Mucosa of descending colon (tissue), 3 donors: Measurements from ENCODE around the gene AGBL5. TPM values are rescaled to one million over a fixed set of nuclear protein-coding genes. Genes with fewer than 3 reads are reported as not detected.

Experiments
- ATAC-seq: fragments of 200-7000 bp; cut with Tn5 transposase; one replicate; pipeline ENCODE4 v1.9.1; 2020; ENCODE audit warnings: mild to moderate bottlenecking, moderate library complexity
- DNase-seq, 3 donors: peaks; one replicate each; pipeline ENCODE4 v3.0.0-alpha.2; 2020
- H3K36me3 ChIP-seq: fragments of 200-600 bp; one replicate; pipeline ENCODE4 v1.8.0; 2021; ENCODE audit warnings: low read depth, mild to moderate bottlenecking
- H3K4me1 ChIP-seq: fragments of 200-600 bp; one replicate; pipeline ENCODE4 v1.8.0; 2021; ENCODE audit warnings: low read depth, mild to moderate bottlenecking
- H3K4me3 ChIP-seq: fragments of 200-600 bp; one replicate; pipeline ENCODE4 v1.8.0; 2021; ENCODE audit warnings: mild to moderate bottlenecking
- H3K9me3 ChIP-seq: fragments of 200-600 bp; one replicate; pipeline ENCODE4 v1.8.0; 2021; ENCODE audit warnings: mild to moderate bottlenecking
- intact Hi-C, 2 donors: fragments of 100-400 bp; cut with DNase I in 1 of 2; cut with micrococcal nuclease in 1 of 2; formaldehyde crosslinking; loops; one replicate each; pipeline versions ENCODE4 v1.11.0 to v1.11.1; 2022; cut with DNase I, micrococcal nuclease
- total RNA-seq, 3 donors: library from RNA; stranded (reverse); fragmentation: NEBNext Ultra II Directional in 2 of 3; extraction: Animal tissue kit (Norgen Biotek cat#: 25700) in 2 of 3; gene quantifications; one replicate each; pipeline versions ENCODE4 v1.2.1 to v1.2.4, GENCODE V29; 2021 to 2023
- TF ChIP-seq, protein P1 (sequence below): fragments of 200-600 bp; IDR thresholded peaks from one replicate; pipeline ENCODE4 v1.8.0; 2022; ENCODE audit warnings: antibody characterized with exemption, mild to moderate bottlenecking
- donor health status: DM: no; HTN: no; CAD: no; lungs with moderate emphysema.
- donor health status: DM: no; HTN: no; CAD: no.
- donor health status: DM: no; HTN: yes; CAD: no.

Gene AGBL5
- total RNA-seq, 3 donors from 2014 or later = 16.7 to 20.0 (median 19.2) TPM

DNA sequence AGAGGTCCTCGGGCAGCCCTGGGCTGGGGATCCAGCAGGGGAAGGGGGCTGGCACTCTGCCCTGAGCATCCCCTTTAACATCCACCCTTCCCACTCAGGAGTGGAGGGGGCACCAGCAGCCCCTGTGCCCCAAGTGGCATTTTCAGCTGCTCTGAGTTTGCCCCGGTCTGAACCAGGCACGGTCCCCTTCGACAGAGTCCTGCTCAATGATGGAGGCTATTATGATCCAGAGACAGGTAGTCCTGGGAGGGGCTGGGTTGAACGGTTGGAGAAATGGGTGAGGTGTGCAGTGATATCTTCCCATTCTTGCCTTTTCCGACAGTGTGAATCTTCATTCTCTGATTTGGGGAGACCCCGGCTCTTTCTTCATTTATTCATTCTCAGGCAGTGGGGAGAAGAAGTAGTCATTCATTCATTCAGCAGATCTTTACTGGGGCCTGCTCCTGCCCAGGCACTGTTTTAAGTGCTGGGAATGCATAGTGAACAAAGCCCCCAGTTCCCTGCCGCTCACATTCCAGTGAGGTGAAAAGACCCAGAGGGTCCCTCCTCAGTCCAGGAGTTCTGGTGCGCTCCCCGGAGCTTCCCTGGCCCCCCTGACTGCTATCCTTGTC is 33.7 kb downstream of the AGBL5 start:
- intact Hi-C loops = loop anchor here in 1 of 2 donors (10.0 kb wide), 2 partner anchors 50 to 120 kb away; partner anchors contain the start of gene TMEM214
- Histone ChIP-seq H3K36me3 (no peaks in the 10 kb centered on the region), H3K4me1 (peaks cover 36% of the 10 kb centered on the region), H3K9me3 (no peaks in the 10 kb centered on the region), H3K4me3 (no peak overlapping the region)
- TF ChIP-seq, protein P1, sequence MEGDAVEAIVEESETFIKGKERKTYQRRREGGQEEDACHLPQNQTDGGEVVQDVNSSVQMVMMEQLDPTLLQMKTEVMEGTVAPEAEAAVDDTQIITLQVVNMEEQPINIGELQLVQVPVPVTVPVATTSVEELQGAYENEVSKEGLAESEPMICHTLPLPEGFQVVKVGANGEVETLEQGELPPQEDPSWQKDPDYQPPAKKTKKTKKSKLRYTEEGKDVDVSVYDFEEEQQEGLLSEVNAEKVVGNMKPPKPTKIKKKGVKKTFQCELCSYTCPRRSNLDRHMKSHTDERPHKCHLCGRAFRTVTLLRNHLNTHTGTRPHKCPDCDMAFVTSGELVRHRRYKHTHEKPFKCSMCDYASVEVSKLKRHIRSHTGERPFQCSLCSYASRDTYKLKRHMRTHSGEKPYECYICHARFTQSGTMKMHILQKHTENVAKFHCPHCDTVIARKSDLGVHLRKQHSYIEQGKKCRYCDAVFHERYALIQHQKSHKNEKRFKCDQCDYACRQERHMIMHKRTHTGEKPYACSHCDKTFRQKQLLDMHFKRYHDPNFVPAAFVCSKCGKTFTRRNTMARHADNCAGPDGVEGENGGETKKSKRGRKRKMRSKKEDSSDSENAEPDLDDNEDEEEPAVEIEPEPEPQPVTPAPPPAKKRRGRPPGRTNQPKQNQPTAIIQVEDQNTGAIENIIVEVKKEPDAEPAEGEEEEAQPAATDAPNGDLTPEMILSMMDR = no peak
- DNase-seq = no peak
- ATAC-seq = no peak

DNA sequence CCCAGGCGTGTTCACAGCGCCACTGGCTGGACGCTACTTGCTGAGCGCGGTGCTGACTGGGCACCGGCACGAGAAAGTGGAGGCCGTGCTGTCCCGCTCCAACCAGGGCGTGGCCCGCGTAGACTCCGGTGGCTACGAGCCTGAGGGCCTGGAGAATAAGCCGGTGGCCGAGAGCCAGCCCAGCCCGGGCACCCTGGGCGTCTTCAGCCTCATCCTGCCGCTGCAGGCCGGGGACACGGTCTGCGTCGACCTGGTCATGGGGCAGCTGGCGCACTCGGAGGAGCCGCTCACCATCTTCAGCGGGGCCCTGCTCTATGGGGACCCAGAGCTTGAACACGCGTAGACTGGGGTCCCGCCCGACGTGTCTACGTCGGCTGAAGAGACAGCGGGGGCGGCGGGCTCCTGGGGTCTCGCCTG is 34.2 kb downstream of the AGBL5 start:
- DNase-seq = peak; percentile 80 to 87 (median 86)
- TF ChIP-seq, protein P1 = no peak
- Histone ChIP-seq H3K4me1 (peaks cover 33% of the 10 kb centered on the region), H3K4me3 (peak overlapping the region; percentile 28), H3K36me3 (no peaks in the 10 kb centered on the region), H3K9me3 (no peaks in the 10 kb centered on the region)
- intact Hi-C loops = loop anchor here in 1 of 2 donors (10.0 kb wide), 2 partner anchors 51 to 121 kb away; partner anchors contain the start of gene TMEM214
- ATAC-seq = peak; percentile 62

DNA sequence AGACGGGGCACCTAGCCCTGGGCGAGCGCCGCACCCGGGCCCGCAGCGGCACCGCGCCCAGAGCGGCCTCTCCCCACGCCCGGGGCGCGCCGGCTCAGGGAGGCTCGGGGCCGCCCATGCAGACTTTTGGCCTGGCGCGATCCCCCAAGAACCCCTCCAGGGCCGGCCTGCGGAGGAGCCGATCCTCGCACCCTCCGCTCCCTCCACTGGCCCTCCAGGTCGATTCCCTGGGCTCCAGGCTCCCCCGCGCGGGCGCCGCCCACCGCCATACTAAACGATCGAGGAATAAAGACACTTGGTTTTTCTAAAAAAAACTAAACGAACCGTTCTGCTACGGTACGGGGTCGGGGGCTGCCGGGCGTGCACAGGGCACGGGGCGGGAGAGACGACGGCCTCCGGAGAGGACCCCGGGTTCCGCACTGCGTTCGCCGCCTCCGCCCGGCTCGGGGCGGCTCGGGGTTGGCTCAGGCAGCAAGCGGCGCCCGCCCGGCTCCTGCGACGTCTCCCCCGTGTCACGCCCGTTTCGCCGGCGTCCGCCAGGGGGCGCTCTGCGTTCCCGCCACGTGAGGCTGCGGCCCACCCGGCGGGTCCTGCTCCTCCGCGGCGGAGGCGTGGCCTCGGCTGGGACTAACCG is 34.7 kb downstream of the AGBL5 start:
- Histone ChIP-seq H3K4me1 (peaks cover 30% of the 10 kb centered on the region), H3K4me3 (peak overlapping the region; percentile 28), H3K9me3 (no peaks in the 10 kb centered on the region), H3K36me3 (no peaks in the 10 kb centered on the region)
- ATAC-seq (peak; percentile 93), DNase-seq (peak; percentile 95 to 98 (median 96))
- intact Hi-C loops = loop anchor here in 1 of 2 donors (10.0 kb wide), 2 partner anchors 51 to 121 kb away; partner anchors contain the start of gene TMEM214
- TF ChIP-seq, protein P1 = peak; percentile 97

DNA sequence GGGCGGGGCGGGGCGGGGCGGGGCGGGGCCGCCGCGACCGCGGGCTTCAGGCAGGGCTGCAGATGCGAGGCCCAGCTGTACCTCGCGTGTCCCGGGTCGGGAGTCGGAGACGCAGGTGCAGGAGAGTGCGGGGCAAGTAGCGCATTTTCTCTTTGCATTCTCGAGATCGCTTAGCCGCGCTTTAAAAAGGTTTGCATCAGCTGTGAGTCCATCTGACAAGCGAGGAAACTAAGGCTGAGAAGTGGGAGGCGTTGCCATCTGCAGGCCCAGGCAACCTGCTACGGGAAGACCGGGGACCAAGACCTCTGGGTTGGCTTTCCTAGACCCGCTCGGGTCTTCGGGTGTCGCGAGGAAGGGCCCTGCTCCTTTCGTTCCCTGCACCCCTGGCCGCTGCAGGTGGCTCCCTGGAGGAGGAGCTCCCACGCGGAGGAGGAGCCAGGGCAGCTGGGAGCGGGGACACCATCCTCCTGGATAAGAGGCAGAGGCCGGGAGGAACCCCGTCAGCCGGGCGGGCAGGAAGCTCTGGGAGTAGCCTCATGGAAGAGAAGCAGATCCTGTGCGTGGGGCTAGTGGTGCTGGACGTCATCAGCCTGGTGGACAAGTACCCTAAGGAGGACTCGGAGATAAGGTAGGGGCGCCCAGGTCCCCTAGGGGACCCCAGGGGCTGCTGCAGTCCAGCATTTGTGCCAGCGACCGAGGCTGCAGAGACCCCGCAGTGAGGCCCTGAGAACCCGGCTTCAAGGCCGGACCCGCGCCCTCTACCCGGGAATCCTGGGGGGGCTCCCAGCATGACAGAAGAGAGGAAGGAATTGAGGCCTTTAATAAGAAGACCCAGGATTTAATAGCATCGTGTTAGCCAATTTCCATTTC is 35.5 kb downstream of the AGBL5 start, which contains the start of gene KHK:
Gene KHK, plus strand, starts transcription at position 49 of the 870 bp plus-strand sequence. Its CDS starts 488 bp downstream, at position 537.
- no peaks in the 10 kb centered on the region for H3K36me3 ChIP-seq
- ATAC-seq = peak; percentile 51
- peak; percentile 67 to 85 (median 85) for DNase-seq
- TF ChIP-seq, protein P1 = no peak
- intact Hi-C loops = loop anchor here in 1 of 2 donors (10.0 kb wide), 2 partner anchors 52 to 122 kb away; partner anchors contain the start of gene TMEM214
- H3K9me3 ChIP-seq = no peaks in the 10 kb centered on the region
- peak within 1 kb of the TSS; percentile 28 for H3K4me3 ChIP-seq
- peaks cover 22% of the 10 kb centered on the region for H3K4me1 ChIP-seq

DNA sequence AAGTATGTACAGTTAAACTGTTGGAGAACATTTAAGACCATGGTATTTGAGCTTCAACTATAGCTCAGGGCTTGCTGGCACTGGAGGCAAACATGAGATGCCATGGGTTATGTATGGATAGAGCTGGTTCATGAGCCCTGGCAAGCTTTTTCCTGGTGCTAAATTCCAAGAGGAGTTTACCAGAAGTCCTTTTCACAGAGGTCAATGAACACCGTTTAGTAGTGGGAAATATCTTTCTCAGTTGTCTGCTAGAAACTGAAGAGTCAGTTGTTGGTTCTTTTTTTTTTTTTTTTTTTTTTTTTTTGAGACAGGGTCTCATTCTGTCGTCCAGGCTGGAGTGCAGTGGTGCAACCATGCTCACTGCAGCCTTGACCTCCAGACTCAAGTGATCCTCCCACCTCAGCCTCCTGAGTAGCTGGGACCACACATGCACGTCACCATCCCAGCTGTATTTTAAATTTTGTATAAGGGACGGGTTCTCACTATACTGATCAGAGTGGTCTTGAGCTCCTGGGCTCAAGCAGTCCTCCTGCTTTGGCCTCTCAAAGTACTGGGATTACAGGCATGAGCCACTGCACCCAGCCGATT is 36.4 kb downstream of the AGBL5 start:
- H3K4me1 ChIP-seq = peaks cover 20% of the 10 kb centered on the region
- no peak for ATAC-seq
- intact Hi-C loops = loop anchor here in 1 of 2 donors (10.0 kb wide), 2 partner anchors 53 to 123 kb away; partner anchors contain the start of gene TMEM214
- TF ChIP-seq, protein P1 = no peak
- no peaks in the 10 kb centered on the region for H3K9me3 ChIP-seq
- no peak for DNase-seq
- no peaks in the 10 kb centered on the region for H3K36me3 ChIP-seq
- H3K4me3 ChIP-seq = no peak overlapping the region
